ENCODE data around the gene PSMB9.
A peak's percentile ranks its signal among the peaks of the same experiment; 100 is the strongest.

The PSMB9 gene

DNA sequence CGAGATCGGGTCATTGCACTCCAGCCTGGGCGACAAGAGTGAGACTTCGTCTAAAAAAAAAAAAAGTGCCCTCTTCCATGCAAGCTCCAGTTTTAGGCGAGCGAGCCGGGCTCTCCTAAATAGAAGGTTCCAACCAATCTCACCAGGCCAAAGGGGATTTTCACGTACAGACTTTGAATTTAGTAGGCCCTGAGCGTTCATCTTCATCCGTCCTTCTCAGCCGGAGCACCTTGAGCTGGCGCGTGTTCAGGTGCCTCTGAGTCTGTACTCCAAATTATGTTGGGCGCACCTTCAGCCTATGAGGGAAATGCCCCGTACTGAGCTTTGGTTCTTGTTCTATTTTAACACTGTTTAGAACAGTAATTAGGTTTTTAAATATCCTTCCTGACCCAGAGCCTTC is 14.6 kb upstream of the PSMB9 start:
- DNase-seq (ENCODE audit: low read depth) = no peak

DNA sequence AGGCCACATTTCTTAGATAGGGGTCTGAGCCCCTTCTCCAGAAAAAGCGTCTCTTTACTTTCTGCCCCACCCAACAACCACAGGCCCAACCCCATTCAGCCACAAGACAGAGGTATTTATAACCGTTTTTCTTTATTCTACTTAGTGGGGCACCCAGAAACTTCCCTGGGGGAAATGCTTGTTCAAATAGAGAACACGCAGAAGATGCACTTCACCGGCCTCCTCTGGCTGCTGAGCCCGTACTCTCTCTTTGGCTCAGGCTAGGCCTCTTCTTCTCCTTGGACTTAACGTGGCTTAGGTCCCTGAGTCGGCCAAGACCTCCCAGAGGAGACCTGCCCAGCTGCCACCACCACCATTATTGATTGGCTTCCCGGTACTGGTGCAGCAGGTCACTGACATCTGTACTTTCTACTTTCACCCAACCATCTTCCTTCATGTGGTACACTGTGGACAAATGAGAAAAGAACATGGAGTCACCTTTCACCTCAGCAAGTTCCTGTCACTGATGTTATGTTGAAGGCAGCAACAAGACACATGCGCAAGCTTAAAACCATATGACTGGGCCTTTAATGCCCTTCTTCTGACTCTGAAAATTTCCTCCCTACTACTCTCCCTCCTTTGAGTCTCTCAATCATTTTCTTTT is 13.3 kb upstream of the PSMB9 start:
- no peak for DNase-seq (ENCODE audit: low read depth)

GRCh38 chr6:32842021-32842650 is 11.9 kb upstream of the PSMB9 start:
- DNase-seq (ENCODE audit: low read depth) = no peak

GRCh38 chr6:32842690-32843089 is 11.3 kb upstream of the PSMB9 start:
- no peak for DNase-seq (ENCODE audit: low read depth)

GRCh38 chr6:32843331-32843978 is 10.5 kb upstream of the PSMB9 start:
- no peak for DNase-seq (ENCODE audit: low read depth)

GRCh38 chr6:32843979-32844838 is 9.8 kb upstream of the PSMB9 start, which contains the start of gene PSMB8:
TSS of gene PSMB8 (minus strand) at chr6:32844047. CDS start at chr6:32843996, 51 bp downstream.
- DNase-seq (ENCODE audit: low read depth) = peak; percentile 90

DNA sequence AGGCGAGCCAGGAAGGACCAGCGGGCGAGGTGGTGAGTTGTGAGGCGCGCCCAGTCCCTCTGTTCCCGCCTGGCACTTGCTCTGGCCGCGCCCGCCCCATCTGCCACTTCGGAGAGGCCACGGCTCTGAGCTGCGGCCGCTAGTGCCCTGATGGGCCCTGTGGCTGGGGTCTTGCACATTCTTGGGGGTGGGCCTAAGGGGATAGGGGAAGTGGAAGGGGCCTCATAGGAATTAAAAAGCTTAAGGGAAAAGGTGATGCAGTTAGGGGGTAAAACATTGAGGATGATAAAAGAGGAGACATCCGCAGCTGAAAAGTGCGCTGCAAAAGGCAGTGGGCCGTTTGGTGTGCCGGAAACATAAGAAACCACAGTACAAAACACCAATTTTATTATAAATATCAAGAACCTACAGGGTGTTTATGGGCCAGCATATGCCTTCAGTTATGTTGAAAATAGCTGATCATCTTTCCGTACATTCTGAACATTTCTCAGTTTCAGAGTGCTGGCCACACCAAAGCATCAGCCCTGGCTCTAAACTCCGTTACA is 9.1 kb upstream of the PSMB9 start:
- no peak for DNase-seq (ENCODE audit: low read depth)

DNA sequence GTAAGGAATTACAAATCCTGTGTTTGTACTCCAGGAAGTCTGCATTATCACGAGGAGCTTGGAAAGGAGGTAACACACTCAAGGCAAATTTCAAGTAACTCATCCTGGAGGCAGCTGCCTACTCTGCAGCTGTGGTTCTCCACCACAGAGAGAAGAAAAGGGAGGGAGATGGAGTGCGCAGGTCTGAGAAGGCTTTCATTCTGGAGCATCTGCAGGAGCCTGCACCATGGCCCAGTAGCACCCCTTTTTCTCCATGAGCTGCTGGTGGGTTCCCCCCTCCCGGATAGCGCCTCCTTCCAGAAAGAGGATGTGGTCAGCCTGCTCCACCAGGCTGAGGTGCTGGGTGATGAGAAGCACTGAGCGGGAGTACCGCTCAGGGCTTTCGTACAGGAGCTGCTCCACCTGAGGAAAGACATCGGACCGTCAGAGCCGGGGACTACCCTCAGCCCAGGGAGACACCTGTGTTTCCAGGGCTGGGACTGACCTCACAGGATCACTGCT is 8.6 kb upstream of the PSMB9 start:
- no peak for DNase-seq (ENCODE audit: low read depth)

DNA sequence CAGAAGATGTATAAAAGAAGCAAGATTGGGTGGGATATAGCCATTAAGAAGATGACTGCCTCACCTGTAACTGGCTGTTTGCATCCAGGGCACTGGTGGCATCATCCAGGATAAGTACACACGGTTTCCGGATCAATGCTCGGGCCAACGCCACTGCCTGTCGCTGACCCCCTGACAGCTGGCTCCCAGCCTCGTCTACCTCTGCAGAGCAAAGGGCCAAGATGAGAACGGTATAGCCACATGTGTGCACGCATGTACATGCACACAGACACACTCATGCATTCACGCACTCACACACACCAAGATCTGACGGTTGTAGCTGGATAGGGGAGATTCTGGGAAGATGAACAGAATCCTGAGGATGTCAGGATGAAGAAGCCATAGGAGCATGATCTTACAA is 7.0 kb upstream of the PSMB9 start:
- DNase-seq (ENCODE audit: low read depth) = no peak

- no peak for DNase-seq (ENCODE audit: low read depth)
These were observed 6.2 kb upstream of the PSMB9 start for GRCh38 chr6:32847795-32848194.

- no peak for DNase-seq (ENCODE audit: low read depth)
These were observed 4.9 kb upstream of the PSMB9 start for GRCh38 chr6:32849126-32849525.

- no peak for DNase-seq (ENCODE audit: low read depth)
These were observed 3.0 kb upstream of the PSMB9 start for GRCh38 chr6:32851025-32851424.

GRCh38 chr6:32852018-32852843 is 1.8 kb upstream of the PSMB9 start:
- DNase-seq (ENCODE audit: low read depth) = no peak

- no peak for DNase-seq (ENCODE audit: low read depth)
These were observed 1.0 kb upstream of the PSMB9 start for GRCh38 chr6:32852844-32853540.

DNA sequence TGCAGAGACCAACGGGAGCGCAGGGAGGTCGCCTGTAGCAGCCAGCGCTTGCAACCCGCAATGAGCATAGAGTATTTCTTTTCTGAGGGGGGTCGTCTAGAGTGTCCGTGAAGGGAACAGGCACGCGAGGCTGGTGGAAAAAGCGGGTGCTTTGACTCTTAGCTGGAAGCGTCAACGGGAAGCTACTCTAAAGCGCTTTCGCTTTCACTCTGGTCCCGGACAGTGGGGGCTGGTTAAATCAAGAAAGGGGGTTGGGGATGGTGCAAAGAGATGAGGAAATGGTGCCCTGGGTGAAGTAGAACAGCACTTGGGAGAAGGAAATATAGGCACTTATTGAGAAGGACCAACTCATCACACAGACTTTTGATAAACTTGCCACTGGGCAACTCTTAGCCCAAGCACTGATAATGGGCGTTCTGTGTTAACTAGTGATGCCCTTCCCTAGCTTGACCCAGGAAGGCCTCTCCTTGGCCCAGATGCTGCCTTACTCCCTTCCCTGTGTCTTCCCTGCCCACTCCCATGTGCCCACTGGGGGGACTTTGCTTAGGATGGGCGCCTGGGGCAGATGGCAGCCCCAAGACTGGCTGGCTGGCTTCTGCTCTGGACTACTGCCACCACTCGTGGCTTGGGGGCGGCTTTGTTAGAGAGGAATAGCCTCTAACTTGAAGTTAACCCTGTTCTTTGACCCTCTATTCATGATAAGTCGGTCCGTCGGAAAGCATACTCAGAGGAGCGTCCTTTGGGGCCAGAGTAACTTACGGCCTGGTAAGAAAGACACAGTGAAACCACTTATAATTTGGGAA is 585 bp downstream of the PSMB9 start:
- DNase-seq (ENCODE audit: low read depth) = no peak

DNA sequence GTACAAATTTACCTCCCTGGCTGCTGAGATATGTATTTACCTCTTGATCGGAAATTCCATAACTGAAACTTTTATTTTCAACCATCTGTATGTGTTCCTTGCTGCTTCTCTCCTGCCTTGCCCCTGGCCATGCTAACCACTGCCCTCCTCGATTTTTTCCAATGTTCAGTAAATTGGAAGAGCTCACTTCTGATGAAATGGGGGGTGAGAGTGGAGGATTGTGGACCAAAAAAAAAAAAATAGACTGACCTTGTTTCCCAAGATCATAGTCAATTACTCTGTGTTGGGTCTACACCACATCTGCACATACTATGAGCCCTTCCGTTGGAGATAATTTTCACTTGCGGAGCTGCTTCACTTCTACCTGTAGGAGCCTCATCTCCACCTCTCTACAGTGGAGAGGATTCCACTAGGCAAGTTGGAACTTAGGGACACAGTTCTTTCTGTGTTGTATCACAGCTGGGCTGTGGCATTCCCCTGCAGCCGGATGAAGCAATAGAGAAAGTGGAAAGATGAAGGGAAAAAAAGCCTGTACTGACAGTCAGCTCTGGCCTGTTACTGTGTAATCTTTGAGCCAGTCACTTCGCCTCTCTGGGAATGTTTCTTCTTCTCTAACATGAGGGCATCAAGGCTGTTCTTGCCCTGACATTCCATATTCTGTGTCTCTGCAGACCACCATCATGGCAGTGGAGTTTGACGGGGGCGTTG is 1.6 kb downstream of the PSMB9 start:
- no peak for DNase-seq (ENCODE audit: low read depth)

GRCh38 chr6:32857156-32857891 is 3.3 kb downstream of the PSMB9 start:
- no peak for DNase-seq (ENCODE audit: low read depth)

DNA sequence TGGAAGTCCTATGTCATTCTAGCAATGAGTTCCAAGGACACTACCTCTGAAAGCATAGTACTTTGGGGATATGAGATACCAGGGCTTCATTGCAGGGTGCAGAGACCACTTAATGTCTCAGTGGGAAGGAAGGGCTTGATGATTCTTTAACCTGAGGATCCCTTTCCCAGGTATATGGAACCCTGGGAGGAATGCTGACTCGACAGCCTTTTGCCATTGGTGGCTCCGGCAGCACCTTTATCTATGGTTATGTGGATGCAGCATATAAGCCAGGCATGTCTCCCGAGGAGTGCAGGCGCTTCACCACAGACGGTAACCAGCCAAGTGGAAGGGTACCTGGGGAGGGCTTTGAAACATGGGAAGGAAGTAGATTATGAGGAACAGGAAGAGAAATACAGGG is 4.2 kb downstream of the PSMB9 start:
- DNase-seq (ENCODE audit: low read depth) = no peak

Data from stromal cell of bone marrow (primary cell).